OCI-M1 (cell line): ENCODE results near the gene PTGES3L.
"Not testable (repeated sequence)": the region's sequence is repeated elsewhere in the genome, so short reads cannot be mapped to it uniquely, and the experiment has no call there.

Experiments used
- DNase-seq: peaks from one replicate; lab custom pipeline; 2025; lab: John Stamatoyannopoulos, UW

Gene PTGES3L

GRCh38 chr17:42980274-42980765 is 440 bp upstream of the PTGES3L start, which contains the start of gene RUNDC1:
TSS of gene RUNDC1 (plus strand) at chr17:42980565. CDS start at chr17:42980577, 12 bp downstream.
- peak; percentile 88 for DNase-seq

GRCh38 chr17:42975701-42976100 is 4.2 kb downstream of the PTGES3L start:
- not testable (repeated sequence) for DNase-seq

- DNase-seq: no peak
Measured at GRCh38 chr17:42975265-42975664, 4.6 kb downstream of the PTGES3L start.

GRCh38 chr17:42973323-42973722 is 6.6 kb downstream of the PTGES3L start:
- not testable (repeated sequence) for DNase-seq

GRCh38 chr17:42971589-42971988 is 8.3 kb downstream of the PTGES3L start:
- no peak for DNase-seq

GRCh38 chr17:42969001-42969581 is 10.8 kb downstream of the PTGES3L start:
- DNase-seq: peak; percentile 63

GRCh38 chr17:42967925-42968324 is 12.0 kb downstream of the PTGES3L start:
- DNase-seq: no peak

GRCh38 chr17:42964161-42964932 is 15.5 kb downstream of the PTGES3L start, which contains the start of gene AARSD1:
TSS of gene AARSD1 (minus strand) at chr17:42964454. CDS start at chr17:42964440, 14 bp downstream.
- peak; percentile 94 for DNase-seq

- no peak for DNase-seq
Measured at GRCh38 chr17:42953669-42954068, 26.2 kb downstream of the PTGES3L start.

- no peak for DNase-seq
Measured at GRCh38 chr17:42950044-42950783, 29.7 kb downstream of the PTGES3L start.

- DNase-seq: no peak
Measured at GRCh38 chr17:42946812-42947211, 33.1 kb downstream of the PTGES3L start.

- DNase-seq: no peak
Measured at GRCh38 chr17:42944211-42944610, 35.7 kb downstream of the PTGES3L start.

- DNase-seq: peak; percentile 81
Measured at GRCh38 chr17:42937712-42938596, 41.9 kb downstream of the PTGES3L start.

GRCh38 chr17:42929497-42929844 is 50.4 kb downstream of the PTGES3L start:
- no peak for DNase-seq

GRCh38 chr17:42928714-42929496 is 51.0 kb downstream of the PTGES3L start:
- peak; percentile 95 for DNase-seq

- DNase-seq: no peak
Measured at GRCh38 chr17:42924891-42925290, 55.0 kb downstream of the PTGES3L start.

- not testable (repeated sequence) for DNase-seq
Measured at GRCh38 chr17:42923472-42923871, 56.4 kb downstream of the PTGES3L start.

GRCh38 chr17:42922294-42922693 is 57.6 kb downstream of the PTGES3L start:
- no peak for DNase-seq

- no peak for DNase-seq
Measured at GRCh38 chr17:42920922-42921321, 59.0 kb downstream of the PTGES3L start.

GRCh38 chr17:42920106-42920900 is 59.6 kb downstream of the PTGES3L start:
- no peak for DNase-seq
